ENCODE results near the gene ARID4B.
A peak's percentile ranks its signal among the peaks of the same experiment; 100 is the strongest.
"Not testable (repeated sequence)": the region's sequence is repeated elsewhere in the genome, so short reads cannot be mapped to it uniquely, and the experiment has no call there.

ARID4B gene

DNA sequence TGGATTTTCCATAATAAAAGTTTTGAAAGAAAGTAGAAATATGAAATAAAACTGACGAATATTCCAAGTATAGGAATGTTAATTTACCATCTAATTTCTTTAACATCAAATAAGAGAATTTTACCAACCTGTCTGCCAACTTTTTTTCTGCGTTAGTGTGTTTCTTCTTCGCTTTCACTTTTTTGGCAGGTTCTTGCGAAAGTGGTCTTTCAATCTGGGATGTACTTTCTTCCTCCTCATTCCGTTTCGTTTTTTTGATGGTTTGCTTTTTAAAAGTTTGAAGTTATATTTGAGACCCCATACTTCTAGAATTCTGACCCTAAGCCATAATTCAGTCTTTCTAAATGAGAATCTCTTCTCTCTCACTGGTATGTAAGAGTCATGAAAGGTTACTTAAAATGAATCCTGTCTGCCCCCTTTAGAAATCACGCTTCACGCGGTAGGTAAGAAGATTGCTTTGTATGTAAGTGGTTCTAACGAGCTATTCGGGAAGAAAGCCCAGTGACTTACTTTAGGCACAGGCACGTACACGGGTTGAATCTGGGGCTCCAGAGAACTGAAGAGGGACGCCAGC lies 167.5 kb downstream of the ARID4B start:
- peak; percentile 33 for DNase-seq (ENCODE audit: low read depth, low spot score)

- not testable (repeated sequence) for DNase-seq (ENCODE audit: low read depth, low spot score)
These were observed 168.0 kb downstream of the ARID4B start for GRCh38 chr1:235159930-235160329.

DNA sequence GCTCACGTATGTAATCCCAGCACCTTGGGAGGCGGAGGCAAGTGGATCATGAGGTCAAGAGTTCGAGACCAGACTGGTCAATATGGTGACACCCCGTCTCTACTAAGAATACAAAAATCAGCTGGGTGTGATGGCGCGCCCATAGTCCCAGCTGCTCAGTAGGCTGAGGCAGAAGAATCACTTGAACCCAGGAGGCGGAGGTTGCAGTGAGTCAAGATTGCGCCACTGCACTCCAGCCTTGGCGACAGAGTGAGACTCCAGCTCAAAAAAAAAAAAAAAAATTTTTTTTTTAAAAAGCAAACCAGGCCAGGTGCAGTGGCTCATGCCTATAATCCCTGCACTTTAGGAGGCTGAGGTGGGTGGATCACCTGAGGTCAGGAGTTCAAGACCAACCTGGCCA lies 168.7 kb downstream of the ARID4B start:
- not testable (repeated sequence) for DNase-seq (ENCODE audit: low read depth, low spot score)

GRCh38 chr1:235158680-235159079 lies 169.3 kb downstream of the ARID4B start:
- DNase-seq (ENCODE audit: low read depth, low spot score), result no peak

DNA sequence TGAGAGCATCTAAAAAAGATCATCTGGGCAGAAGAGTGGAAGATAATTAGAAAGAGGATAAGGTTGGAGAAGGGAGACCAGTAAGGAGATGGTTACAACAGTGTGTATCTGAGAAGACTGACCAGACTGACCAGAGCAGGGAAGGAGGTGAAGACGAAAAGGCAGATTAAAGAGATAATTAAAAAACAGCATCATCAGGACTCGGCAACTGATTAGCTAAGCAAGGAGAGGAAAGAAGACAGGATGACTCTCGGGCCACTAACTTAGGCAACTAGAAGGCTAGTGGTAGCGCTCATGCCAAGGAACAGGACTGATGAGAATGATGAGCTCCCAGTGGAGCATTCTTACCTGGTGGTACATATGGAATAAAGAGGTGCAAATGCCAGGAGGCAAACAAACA lies 170.8 kb downstream of the ARID4B start:
- no peak for DNase-seq (ENCODE audit: low read depth, low spot score)

DNA sequence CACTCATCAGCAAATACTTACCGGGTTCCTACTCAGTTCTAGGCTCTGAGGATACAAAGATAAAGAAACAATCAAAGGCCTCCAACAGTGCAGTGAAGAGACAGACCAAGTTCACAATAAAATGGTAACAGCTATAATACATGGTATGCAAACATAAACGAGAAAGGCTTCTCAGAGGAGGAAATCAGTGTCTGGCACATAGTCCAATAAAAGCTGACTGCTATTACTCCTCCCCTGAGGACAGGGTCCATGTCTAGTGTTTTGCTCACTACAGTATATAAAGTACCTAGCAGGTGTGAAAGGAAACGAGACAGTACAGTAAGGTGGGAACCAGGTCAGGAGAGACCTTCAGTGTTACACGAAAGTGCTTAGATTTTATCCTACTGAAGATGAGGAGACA lies 171.2 kb downstream of the ARID4B start:
- no peak for DNase-seq (ENCODE audit: low read depth, low spot score)

DNA sequence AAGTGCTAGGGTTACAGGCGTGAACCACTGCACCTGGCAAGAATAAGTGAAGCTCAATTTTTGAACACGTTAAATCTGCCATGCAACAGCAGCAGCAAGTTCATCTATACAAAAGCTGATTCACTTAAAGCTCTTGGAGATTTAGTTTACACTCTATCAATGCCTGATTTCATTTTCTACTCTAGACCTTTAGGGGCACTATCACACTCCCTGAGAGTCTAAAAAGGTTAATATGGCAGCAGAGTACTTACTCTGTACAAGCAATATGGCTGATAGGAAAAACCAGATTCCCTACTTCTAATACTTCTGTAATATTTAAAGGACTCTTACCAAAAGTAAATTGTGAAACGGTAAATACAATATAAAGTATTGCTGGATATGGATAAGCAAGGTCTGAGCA lies 171.7 kb downstream of the ARID4B start:
- DNase-seq (ENCODE audit: low read depth, low spot score), result no peak

DNA sequence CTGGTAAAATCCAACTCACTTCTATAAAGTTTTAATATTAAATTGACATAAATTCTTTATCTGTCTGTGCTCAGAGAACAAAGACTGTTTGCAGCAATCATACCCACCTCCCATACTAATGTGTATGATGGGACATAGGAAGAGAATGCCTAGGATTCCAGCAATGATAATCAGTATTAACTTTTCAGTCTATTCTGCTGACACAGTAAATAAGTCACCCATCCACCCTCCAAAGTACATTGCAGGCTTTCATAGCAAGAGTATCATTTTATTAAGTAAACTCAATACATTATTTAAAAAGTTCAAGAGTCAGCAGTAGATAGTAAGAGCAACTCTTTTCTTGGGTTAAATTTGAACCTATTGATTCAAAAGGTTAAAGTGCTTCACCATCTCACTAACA lies 175.7 kb downstream of the ARID4B start:
- no peak for DNase-seq (ENCODE audit: low read depth, low spot score)

GRCh38 chr1:235151033-235151432 lies 176.9 kb downstream of the ARID4B start:
- DNase-seq (ENCODE audit: low read depth, low spot score), result no peak

- no peak for DNase-seq (ENCODE audit: low read depth, low spot score)
These were observed 178.2 kb downstream of the ARID4B start for GRCh38 chr1:235149824-235150223.

DNA sequence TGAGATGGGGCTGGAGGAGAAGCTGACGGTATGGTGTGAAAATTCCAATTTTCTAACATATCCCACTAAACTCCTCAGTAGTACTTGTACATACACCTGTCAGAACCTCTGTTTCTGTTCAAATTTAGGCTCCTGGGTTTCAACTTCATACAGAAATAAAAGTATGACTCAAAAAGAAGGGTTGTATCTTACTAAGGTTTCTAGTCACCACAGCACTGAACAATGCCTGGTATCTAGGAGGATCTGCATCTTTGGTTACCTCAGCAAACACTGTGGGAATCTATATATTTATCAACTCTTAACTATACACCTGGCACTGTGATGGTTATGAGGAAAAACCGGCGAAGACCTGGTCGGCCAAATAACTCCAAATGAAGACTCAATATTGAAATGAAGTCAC lies 180.7 kb downstream of the ARID4B start:
- no peak for DNase-seq (ENCODE audit: low read depth, low spot score)

DNA sequence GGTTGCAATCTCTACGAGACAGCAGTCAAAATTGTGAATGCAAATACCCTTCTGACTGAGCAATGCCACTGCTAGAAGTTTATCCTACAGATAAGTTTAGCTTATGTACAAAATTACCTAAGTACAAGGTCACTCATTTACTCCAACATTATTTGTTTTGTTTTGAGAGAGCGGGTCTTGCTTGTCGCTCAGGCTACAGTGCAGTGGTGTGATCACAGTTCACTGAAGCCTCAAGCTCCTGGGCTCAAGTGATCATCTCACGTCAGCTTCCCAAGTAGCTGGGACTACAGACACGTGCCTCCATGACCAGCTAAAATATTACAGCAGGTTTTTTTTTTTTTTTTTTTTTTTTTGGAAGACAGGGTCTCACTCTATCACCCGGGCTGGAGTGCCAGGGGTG lies 182.3 kb downstream of the ARID4B start:
- DNase-seq (ENCODE audit: low read depth, low spot score), result no peak

GRCh38 chr1:235142991-235143390 lies 185.0 kb downstream of the ARID4B start:
- no peak for DNase-seq (ENCODE audit: low read depth, low spot score)

DNA sequence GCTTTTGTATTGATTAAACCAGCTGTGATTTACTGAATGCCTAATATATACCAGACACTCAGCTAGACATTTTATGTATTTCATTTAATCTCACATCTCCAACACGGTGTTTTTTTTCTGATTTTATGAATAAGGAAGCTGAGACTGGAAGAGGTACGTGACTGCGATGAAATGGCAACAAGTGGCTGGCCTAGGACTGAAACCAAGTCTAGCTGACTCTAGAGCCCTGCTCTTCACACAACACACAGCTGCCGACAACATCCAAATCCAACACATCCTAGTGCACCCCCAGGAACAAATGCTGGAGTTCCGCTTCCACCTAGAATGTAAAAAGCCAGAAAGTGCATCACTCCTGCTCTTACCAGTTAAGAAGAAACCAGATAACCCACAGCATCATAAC lies 188.7 kb downstream of the ARID4B start:
- DNase-seq (ENCODE audit: low read depth, low spot score), result no peak

DNA sequence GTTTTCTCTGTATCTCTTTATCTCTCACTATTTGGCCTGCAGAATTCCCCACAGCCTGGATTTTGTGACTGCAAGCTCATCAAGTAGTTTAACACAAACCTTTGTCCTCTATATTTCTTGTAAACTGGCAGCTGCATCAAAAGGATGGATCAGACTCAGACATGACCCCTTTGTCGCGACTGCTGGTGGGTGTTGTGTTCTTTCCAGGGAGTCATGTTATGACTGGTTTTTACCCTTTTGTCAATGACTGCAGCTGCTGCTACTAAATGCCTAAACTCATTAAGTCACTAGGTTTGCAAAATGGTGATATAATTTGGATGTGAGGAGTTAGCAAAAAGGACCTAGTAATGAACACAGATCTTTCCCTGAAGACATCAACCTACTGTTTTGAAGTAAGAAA lies 189.2 kb downstream of the ARID4B start:
- no peak for DNase-seq (ENCODE audit: low read depth, low spot score)

DNA sequence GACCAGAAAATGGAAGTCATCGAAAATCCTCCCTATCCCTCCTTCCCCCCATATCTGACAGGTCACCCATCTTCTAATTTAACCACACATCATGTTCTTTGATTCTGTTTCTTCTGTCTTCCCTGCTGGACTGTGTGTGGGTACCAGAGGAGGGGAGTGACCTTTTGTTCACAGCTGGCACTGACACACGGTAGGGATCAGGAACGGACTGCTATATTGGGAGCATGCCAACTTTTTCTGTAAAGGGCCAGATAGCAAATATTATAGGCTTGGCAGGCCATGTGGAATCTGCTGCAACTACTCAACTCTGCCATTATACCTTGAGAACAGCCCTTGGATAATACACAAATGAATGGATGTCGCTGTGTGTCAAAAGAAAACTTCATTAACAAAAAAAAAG lies 191.9 kb downstream of the ARID4B start:
- DNase-seq (ENCODE audit: low read depth, low spot score), result no peak

DNA sequence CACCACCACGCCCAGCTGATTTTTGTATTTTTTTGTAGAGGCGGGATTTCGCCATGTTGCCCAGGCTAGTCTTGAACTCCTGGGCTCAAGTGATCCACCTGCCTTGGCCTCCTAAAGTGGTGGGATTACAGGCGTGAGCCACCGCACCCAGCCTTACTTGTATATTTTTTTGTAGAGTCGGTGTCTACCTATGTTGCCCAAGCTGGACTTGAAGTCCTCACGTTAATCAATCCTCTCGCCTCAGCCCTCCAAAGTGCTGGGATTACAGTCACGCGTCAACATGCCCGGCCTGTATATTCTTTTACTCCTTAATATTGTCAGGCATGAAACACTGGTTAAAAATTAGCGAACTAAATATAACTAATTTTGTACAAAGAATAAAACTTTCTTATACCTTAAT lies 193.8 kb downstream of the ARID4B start:
- DNase-seq (ENCODE audit: low read depth, low spot score), result no peak

DNA sequence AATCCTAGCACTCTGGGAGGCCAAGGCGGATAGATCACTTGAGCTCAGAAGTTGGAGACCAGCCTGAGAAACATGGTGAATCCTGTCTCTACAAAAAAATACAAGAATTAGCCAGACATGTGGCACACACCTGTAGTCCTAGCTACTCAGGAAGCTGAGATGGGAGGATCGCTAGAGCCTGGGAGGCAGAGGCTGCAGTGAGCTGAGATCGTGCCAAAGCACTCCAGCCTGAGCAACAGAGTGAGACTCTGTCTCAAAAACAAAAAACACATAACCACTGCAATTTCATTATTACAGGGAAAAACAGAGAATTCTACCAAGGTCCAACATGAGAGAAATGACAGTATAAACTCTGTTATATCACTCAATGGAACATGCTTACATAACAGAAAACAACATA lies 194.9 kb downstream of the ARID4B start:
- DNase-seq (ENCODE audit: low read depth, low spot score), result no peak

- no peak for DNase-seq (ENCODE audit: low read depth, low spot score)
These were observed 196.0 kb downstream of the ARID4B start for GRCh38 chr1:235131961-235132360.

- DNase-seq (ENCODE audit: low read depth, low spot score), result no peak
These were observed 197.2 kb downstream of the ARID4B start for GRCh38 chr1:235130766-235131270.

- no peak for DNase-seq (ENCODE audit: low read depth, low spot score)
These were observed 198.0 kb downstream of the ARID4B start for GRCh38 chr1:235129774-235130570.

GRCh38 chr1:235128456-235129328 lies 199.3 kb downstream of the ARID4B start, which contains the start of gene TOMM20:
TOMM20 (minus strand) TSS chr1:235128837; CDS start chr1:235128715, 122 bp downstream.
- peak; percentile 98 for DNase-seq (ENCODE audit: low read depth, low spot score)

Measured in smooth muscle cell of the brain vasculature (primary cell).